Hematopoietic multipotent progenitor cell treated with erythropoietin and hydrocortisone succinate and interleukin-3 and kit ligand, for 8 days (in vitro differentiated cells): ENCODE results near the gene ZNF865.
A peak's percentile ranks its signal among the peaks of the same experiment; 100 is the strongest.

ENCODE experiments used
- DNase-seq: peaks from one replicate; pipeline ENCODE4 v3.0.0-alpha.2; 2015

ZNF865 gene

DNA sequence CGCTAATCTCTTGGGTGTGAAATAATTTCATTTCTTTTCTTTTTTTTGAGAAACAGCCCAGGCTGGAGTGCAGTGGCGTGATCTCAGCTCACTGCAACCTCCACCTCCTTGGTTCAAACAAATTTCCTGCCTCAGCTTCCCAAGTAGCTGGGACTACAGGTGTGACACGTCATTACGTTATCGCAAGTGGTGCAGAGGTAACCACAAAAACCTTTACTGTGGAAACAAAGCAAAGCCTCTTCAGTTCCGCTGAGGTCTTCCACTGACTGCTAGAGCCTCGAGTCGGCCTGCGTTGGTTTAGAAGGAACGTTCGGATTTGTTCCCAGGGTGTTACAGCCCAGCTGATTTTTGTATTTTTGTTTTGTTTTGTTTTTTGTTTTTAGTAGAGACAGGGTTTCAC is 20.9 kb downstream of the ZNF865 start:
- DNase-seq, result no peak

DNA sequence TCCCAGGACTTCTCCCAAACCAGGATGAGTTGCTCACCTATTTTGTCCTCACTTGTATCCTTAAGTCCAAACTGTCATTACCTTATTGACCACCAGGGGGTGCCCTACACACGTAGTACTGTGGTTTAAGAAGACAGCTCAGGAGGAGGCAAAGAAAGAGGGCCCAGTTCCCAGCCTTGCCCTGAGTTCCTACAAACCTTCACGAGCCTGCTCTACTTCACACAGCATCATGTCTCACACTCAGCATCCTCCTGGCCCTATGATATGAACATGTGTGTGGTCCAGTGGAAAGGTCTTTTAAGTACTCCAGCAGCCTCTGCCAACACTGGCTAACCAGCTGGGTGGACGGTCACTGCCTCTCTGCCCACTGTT is 27.0 kb downstream of the ZNF865 start:
- peak; percentile 96 for DNase-seq

DNA sequence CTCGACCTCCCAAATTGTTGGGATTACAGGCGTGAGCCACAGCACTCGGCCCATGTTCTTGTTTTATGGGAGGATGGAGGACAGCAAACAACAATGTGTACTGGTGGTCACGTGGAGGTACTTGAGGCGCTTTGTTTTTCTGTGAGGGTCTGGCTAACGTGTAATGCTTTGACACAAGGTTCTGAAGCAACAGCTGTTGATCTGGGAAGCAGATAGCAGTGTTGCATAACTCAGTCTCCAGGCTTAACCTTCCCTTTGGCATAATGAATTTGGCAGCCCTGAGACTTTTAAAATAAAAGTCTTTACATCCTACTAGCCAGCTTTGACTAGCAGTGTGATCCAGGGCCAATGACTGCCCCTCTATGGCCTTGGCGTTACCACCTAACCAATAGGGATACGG is 28.4 kb downstream of the ZNF865 start:
- DNase-seq, result no peak

DNA sequence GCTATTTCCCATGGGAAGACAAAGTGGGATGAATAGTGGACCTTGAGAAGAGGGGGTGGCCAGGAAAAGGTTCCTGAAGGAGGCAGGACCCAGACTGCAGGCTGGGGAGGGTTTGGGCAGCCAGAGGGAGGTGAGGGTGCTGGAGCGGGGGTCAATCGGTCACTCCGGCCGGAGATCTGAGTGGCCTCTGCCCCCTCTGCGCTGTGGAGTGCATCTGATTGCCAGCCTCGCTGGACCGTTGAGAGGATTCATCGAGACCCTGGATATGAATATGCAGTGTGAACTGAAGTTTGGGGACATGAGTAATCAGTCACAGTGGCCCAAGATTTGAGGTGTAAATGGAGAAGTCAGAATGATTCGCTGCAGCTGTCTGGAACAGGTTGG is 29.9 kb downstream of the ZNF865 start:
- no peak for DNase-seq

DNA sequence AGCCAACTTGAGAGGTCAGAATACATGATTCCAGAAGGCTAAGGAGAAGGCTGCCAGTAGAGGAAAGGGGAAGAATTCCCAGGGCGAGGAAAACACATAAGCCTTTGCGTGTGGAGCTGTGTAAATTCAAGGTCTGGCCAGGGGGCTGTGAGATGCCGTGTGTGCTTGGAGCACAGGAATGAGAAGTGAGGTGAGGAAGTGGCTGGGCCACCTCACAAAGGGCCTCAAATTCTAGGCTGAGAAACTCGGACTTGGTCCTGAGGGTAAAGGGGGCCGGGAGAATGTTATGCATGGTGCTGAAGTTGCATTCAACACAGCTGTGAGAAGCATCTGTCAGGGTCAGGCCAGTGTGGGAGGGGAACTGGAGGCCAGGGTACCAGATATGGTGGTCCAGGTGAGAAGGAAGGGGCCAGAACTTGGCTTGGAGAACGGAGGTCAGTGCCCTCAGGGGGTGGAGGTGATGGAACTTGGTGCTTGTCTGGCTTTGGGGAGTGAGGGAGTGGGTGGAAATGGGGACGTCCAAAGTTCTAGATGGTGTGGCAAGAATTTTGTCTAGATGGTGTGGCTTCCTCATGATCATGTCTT is 30.5 kb downstream of the ZNF865 start:
- DNase-seq, result no peak

DNA sequence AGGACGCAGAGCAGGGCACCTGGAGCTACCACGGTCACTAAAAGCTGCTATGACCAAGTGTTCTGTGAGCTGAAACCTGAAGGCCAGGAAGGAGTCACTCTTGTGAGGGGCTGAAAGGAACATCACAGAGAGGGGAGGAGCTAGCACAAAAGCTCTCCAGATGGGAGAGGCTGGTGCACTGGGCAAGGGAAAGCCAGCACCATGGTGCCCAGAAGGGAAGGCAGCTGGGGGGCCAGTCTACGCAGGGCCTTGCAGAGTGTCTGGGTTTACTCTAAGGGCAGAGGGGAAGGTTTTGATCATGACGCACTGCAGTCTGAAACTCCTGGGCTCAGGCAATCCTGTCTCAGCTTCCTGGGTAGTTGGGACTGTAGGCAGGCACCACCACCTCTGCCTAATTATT is 31.3 kb downstream of the ZNF865 start:
- DNase-seq, result no peak

DNA sequence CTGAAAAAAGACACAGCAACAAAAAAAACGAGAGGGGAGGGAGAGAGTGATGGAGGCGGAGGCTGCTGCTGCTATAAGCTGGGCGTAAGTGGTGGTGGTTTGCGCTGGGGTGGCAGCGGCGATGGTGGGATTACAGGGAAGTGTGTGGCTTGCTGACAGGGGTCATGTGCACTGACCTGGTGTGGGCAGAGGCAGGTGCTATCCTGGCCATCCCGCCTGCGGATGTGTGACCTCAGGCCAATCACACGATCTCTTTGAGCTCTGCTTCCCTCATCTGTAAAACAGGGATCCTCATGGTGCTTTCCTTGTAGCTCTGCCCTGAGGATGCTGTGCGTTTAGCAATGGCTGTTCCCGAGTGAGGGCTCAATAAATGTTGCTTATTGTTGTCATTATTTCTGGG is 32.1 kb downstream of the ZNF865 start:
- DNase-seq, result no peak

DNA sequence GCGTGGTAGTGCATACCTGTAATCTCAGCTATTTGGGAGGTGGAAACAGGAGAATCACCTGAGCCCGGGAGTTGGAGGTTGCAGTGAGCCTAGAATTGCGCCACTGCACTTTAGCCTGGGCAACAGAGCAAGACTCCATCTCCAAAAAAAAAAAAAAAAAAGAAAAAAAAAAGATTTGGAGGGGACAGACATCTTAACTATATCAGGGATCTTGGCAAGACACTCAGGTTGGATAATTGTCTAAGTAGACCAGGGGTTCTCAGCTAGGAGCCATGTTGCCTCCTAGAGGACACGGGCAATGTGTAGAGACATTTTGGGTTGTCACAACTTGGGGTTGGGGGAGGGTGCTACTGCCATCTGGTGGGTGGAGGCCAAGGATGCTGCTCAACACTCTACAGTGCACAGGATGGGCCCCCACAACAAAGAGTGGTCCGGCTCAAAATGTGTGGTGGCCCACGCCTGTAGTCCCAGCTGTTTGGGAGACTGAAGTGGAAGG is 33.5 kb downstream of the ZNF865 start:
- peak; percentile 83 for DNase-seq

DNA sequence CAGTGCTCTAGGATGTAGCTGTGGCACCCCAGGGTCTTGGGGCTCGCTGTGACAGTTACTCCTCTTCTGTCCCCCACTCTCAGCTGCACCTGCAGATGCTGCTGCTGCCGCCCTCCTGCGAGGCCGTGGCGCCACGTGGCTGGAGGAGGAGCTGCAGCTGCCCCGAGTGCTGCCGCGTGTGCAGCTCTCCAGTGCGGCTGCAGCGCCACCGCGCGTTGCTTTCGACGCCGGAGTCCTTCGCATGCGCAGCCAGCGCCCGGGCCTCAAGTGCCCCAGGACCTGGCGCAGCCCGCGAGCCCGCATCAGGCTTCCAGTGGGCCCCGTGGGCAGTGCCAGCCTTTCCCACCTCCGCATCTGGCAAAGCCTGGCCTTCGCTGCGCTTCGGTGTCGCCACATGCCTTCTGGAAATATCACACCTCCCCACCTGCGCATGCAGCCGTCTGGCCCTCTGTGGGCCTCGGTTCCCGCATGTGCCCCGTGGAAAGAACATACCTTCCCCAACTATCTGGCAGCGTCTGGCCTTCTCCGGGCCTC is 34.7 kb downstream of the ZNF865 start:
- DNase-seq, result peak; percentile 77

DNA sequence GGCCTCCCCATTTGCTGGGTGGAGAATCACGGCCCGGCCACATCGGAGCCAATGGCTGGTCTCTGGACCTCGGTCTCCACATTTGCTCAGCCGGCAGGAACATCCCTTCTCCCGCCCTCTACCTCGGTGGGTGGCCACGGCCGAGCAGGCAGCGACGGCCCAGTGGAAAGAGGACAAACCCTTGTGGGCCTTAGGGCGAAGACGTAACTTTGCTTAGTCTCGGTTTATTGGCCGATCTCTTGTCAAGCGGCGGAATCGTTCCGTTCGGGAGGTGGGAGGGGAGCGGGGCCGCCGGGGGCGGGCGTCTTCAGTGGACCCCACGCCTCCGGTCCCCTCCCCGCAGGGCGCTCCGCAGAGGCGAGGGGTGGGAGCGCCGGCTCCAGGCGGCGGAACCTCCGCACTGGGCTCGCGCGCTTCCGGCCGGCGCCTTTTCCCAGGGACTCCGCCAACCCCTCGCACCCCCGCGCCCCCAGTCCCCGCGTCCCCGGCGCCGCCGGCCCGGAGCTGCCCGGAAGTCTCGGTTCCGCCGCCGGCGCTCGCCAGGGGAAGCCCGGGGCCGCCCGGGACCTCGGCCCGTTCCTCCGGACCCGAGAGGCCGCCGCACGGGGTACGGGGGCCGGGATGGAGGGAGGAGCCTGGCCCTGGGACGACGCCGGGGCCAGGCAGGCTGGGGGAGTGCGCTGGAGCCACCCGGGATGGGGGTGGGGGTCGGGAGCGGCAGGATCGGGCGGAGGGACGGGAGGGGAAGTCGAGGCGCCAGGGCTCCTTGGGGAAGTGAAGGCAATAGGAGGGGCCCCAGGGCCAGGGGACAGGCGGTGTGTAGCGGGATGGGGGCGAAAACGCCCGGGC is 35.4 kb downstream of the ZNF865 start, which contains the start of gene ZNF580:
Gene ZNF580 (plus strand): TSS at position 426 of the 849 bp plus-strand sequence. CDS start 1,507 bp downstream, outside the sequence.
- DNase-seq, result peak; percentile 76

DNA sequence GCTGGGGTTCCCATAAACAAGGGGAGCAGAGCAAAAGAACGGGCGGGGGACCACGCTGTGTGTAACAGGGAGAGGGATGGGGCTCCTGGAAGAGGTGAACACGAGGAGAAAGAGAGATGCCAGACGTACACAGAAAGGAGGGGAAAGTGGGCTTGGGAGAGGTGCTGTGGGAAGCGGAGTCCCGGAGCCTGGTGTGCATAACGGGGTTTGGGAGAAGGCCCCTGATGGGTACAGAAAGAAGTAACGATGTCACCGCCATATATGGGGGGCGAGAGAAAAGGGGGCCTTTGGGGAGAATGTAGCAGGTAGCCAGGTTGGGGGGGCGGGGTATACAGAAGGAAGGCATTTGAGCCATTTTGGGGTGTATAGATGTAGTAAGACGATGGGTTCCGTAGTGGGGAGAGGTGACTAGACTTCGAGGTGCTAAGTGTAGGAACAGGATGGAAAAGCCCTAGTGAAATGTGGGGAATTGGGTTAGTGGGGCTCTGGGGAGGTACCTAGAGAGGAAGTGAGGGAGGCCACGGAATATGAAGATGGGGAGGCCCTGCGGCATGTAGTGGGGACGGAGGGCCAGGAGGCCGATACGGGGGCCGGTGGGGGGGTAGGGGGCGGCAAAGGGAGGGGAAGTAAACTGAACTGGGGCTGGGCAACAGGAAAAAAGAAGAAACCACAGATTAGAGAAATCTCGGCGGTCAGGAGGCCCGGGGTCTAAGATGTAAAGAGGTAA is 36.1 kb downstream of the ZNF865 start:
- DNase-seq, result peak; percentile 34

DNA sequence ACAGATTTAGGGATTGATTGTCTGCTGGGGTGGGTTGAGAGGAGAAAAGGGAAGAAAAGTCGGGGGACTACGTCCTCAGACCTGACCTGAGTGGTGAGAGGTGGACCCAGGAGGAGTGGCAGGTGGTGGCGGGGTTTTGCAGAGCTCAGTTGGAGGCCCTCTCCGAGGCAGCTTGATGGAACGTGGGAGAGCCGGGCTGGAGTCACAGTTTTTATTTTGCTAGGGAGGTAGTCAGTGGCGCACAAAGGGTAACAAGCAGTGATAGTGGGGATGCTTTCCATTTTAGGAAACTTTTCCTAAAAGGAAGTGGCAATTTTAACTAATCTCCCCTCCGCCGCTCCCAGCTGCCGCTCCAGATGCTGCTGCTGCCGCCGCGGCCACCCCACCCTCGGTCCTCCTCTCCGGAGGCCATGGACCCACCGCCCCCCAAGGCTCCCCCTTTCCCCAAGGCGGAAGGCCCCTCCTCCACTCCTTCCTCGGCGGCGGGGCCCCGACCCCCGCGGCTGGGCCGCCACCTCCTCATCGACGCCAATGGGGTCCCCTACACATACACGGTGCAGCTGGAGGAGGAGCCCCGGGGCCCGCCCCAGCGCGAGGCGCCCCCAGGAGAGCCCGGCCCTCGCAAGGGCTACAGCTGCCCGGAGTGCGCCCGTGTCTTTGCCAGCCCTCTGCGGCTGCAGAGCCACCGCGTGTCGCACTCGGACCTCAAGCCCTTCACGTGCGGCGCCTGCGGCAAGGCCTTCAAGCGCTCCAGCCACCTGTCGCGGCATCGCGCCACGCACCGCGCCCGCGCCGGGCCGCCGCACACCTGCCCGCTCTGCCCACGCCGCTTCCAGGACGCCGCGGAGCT is 36.9 kb downstream of the ZNF865 start:
- no peak for DNase-seq

DNA sequence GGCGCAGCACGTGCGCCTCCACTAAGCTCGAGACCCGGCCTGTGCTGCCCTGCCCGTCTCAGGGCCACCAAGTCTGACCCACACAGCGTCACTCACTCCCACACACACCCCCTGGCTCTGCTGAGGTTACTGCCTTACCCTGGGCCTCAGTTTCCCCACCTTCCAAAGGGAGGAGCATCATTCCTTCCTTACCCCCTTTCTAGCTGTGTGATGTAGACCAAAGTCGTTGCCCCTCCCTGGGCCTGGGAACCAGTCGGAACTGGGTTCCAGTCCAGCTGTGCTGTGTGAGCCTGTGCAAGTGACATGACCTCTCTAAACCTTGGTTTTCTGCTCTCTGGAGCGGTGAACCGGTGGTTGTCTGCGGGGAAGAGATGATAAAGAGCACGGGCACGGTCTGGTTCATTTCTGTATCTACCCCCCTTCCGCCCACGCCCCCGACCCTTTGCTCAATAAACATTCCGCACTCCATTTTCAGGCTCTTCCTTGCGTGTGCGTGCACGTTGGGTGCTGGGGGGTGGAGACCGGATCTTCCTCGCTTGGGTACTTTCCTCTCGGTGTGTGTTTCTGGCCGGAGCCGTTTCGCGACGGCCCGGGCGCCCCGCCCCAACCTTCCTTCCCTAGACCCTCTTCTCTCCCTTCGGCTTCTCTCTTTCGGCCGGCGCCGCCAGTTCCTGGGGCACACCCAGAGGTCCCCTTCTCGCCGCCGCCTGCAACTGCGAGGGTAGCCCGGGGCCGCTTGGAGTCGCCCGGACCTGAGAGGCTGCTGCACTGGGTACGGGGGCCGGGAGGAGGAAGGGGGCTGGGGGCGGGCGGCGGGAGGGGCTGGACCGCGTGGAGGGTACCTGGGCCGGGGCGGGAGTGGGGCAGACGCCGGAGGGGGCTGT is 37.8 kb downstream of the ZNF865 start, which contains the start of gene ZNF581:
Gene ZNF581 (plus strand): TSS at position 647 of the 884 bp plus-strand sequence. CDS start 923 bp downstream, outside the sequence.
- peak; percentile 78 for DNase-seq

DNA sequence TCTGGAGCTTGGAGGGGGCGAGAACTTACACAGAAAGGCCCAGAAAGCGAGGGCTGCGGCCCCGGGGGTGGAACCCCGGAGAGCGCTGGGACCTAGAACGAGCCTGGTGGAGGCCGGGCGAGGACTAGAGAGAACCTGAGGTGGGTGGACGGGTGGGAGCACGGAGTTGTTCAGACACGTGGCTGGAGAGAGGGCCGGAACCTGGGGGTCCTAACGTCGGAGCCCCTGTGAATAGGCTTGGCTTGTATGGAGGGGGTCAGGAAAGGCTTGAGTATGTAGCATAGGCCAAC is 38.4 kb downstream of the ZNF865 start:
- DNase-seq, result no peak

DNA sequence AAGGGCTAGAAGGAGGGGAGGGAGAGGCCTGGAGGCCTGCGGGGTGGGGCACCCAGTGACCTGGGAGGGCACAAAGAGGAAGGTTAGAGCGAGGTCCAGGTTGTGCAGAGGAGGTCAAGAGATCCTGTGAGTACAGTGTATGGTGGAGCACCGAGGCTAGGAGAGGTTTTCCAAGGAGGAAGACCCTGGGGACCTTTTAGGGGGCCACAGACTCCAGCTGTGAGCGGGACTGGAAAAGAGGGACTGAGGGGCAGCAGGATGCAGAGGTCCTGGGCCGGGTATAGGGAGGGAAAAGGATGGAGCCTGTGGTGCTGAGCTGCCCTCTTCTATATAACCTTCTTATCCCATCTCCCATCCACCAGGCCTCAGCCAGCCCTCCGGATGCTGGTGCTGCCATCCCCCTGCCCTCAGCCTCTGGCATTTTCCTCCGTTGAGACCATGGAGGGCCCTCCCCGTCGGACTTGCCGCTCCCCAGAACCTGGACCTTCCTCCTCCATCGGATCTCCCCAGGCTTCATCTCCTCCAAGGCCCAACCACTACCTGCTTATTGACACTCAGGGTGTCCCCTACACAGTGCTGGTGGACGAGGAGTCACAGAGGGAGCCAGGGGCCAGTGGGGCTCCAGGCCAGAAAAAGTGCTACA is 38.9 kb downstream of the ZNF865 start:
- no peak for DNase-seq

DNA sequence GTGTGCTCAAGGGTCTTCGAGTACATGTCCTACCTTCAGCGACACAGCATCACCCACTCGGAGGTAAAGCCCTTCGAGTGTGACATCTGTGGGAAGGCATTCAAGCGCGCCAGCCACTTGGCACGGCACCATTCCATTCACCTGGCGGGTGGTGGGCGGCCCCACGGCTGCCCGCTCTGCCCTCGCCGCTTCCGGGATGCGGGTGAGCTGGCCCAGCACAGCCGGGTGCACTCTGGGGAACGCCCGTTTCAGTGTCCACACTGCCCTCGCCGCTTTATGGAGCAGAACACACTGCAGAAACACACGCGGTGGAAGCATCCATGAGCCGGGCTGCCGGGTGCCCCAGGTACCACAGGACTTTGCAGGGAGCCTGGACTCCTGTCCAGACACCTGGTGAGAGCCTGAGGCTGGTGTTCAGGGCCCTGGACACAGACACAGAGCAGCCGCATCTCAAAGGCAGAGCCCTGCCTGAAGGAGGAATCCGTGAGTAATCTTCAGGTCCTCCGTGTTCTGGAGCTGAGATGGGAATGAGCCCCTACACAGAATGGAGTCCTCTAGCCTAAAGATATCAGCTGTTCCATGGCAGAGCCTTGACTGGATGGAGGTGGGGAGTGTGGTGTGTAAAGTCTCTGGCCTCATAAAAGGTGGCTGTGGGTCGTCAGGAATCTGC is 39.5 kb downstream of the ZNF865 start:
- no peak for DNase-seq

DNA sequence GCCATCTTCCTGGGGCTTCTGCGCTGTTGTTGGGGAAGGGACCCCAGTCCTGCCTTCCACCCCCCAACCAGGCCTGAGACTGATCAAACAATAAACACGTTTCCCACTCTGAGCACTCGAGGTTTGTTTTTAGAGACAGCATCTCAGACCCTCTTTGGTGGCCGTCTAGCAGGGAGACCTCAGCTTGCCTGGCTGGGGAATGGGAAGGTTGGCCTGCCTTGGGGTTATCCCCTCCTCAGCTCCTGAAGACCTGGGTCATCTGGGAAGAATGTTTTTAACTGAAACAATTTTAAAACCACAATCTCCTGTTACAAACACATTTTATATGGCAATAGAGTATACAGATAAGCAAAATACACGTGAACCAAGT is 40.0 kb downstream of the ZNF865 start:
- no peak for DNase-seq

DNA sequence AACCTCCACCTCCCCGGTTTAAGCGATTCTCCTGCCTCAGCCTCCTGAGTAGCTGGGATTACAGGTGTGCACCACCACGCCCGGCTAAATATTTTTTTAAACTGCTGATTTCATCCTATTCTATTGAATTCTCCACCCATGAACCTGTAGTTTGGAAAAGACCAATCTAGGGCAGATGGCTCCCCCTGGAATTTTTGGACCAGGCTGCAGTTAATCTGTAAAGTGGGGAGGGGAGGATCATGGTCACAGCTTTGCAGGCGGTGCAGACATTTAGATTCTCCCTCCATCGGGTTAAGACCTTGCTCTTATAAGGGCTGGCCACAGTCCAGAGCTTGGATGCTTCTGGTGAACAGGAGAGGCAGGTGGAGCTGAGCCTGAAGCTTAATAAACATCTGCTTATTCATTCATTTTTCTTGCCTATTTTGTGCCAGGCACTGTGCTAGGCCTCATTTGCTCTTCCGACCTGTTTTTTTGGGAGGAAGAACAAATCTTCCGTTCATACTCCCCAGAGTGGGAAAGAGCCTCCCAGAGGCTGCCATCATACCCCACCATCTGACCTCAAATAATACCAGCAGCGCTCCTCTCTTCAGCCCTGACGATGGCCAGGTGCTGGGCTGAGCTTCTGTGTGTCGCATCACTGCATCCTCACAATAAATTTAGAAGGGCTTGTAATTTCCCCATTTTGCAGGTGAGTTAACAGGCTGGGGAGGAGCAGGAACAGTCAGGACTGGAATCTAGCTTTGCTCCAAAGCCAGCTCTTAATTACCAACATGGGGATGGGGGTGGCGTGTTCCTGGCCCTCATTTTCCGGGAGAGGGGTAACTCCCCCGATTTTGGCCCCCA is 41.7 kb downstream of the ZNF865 start:
- no peak for DNase-seq
